Upper lobe of left lung (tissue), 6 donors: ENCODE measurements around the gene APOL2. TPM values are rescaled to one million over a fixed set of nuclear protein-coding genes. Genes with fewer than 3 reads are reported as not detected.

Source experiments
- ATAC-seq, 2 donors: fragments of 200-7000 bp; cut with Tn5 transposase; one replicate each; pipeline ENCODE4 v1.9.1; 2022; ENCODE audit warnings: mild to moderate bottlenecking in 2 of 2, moderate library complexity in 2 of 2; ENCODE audit not compliant: low FRiP score in 2 of 2
- DNase-seq, 2 donors: peaks; one replicate each; pipeline ENCODE4 v3.0.0-alpha.2; 2019 to 2020
- H3K27ac ChIP-seq, 4 donors: fragments of 200-600 bp; sonication (generic); one replicate each; pipeline ENCODE4 v1.5.1; 2016 to 2019
- H3K27me3 ChIP-seq, 4 donors: fragments of 200-600 bp; sonication (generic); one replicate each; pipeline ENCODE4 v1.5.1; 2017 to 2019
- H3K36me3 ChIP-seq, 4 donors: fragments of 200-600 bp; sonication (generic); one replicate each; pipeline ENCODE4 v1.5.1; 2016 to 2019
- H3K4me1 ChIP-seq, 4 donors: fragments of 200-600 bp; sonication (generic); one replicate each; pipeline ENCODE4 v1.5.1; 2018 to 2019
- H3K4me3 ChIP-seq, 4 donors: fragments of 200-600 bp; sonication (generic); one replicate each; pipeline ENCODE4 v1.5.1; 2017 to 2019; ENCODE audit warnings: mild to moderate bottlenecking in 2 of 4, moderate library complexity in 1 of 4
- H3K9me3 ChIP-seq, 4 donors: fragments of 200-600 bp; sonication (generic); one replicate each; pipeline ENCODE4 v1.5.1; 2018 to 2019
- CTCF ChIP-seq, 6 experiments: fragments of 450-650 bp in 4 of 6; fragments of 200-600 bp in 2 of 6; sonication (generic) in 2 of 6; IDR thresholded peaks; one replicate each; pipeline ENCODE4 v1.5.1; 2016 to 2019; ENCODE audit warnings: antibody characterized with exemption in 6 of 6
- EP300 ChIP-seq, 4 donors: sonication (generic); formaldehyde crosslinking; IDR thresholded peaks; one replicate each; pipeline ENCODE4 v1.5.1; 2017; ENCODE audit warnings: antibody characterized with exemption in 4 of 4, control low read depth in 2 of 4
- POLR2A ChIP-seq, 4 donors: fragments of 450-650 bp; IDR thresholded peaks; one replicate each; pipeline ENCODE4 v1.5.1; 2016 to 2017; ENCODE audit warnings: antibody characterized with exemption in 4 of 4, mild to moderate bottlenecking in 2 of 4
- POLR2AphosphoS5 ChIP-seq, 2 donors: sonication (generic); formaldehyde crosslinking; IDR thresholded peaks; one replicate each; pipeline ENCODE4 v1.5.1; 2017; ENCODE audit warnings: antibody characterized with exemption in 2 of 2
- WGBS, 2 donors: methylation state at CpG; one replicate each; pipeline ENCODE4 v1.1.5; 2017 to 2018; 5-methylcytosine and 5-hydroxymethylcytosine counted together
- small RNA-seq, 4 donors: library from RNA; depleted of rRNA; stranded (forward); fragments of <200 nt; gene quantifications; one replicate each; pipeline ENCODE3, GENCODE V24; 2016
- total RNA-seq, 6 donors: library from RNA; depleted of rRNA in 4 of 6; stranded (reverse); fragments of >200 nt in 4 of 6; gene quantifications; one replicate each; pipeline versions ENCODE4 v1.1.0 to v1.2.1, GENCODE V29; 2016 to 2021
- donor health status: DM: no; HTN: no; CAD: no; lungs with moderate emphysema.
- donor health status: DM: no; HTN: yes; CAD: no; lungs with severe emphysema.

APOL2 gene
- total RNA-seq, 6 donors from 2014 or later, result 32.8 to 76.5 (median 52.6) TPM

GRCh38 chr22:36180038-36180880 lies 59.1 kb downstream of the APOL2 start:
- TF ChIP-seq CTCF (IDR thresholded peaks at IDR 0.05), result peak; percentile 84 to 92 (median 90)
- no peak for TF ChIP-seq POLR2A (IDR thresholded peaks at IDR 0.05)
- peak; percentile 93 to 94 for ATAC-seq
- 50 to 68% methylated on average over 8 to 22 of the region's 22 CpGs for WGBS, 2 donors

GRCh38 chr22:36177160-36177559 lies 62.2 kb downstream of the APOL2 start:
- no peaks in the 10 kb centered on the region for H3K27me3 ChIP-seq
- peaks cover 0 to 4% (median 2%) of the 10 kb centered on the region in 4 donors for H3K4me1 ChIP-seq
- no peak for TF ChIP-seq POLR2A (IDR thresholded peaks at IDR 0.05)
- TF ChIP-seq CTCF (IDR thresholded peaks at IDR 0.05), result no peak
- TF ChIP-seq EP300 (IDR thresholded peaks at IDR 0.05), result no peak
- TF ChIP-seq POLR2AphosphoS5 (IDR thresholded peaks at IDR 0.05), result no peak
- H3K9me3 ChIP-seq, result no peaks in the 10 kb centered on the region
- ATAC-seq (no peak), DNase-seq (no peak)
- H3K27ac ChIP-seq, result no peak overlapping the region
- H3K36me3 ChIP-seq, result no peaks in the 10 kb centered on the region
- WGBS, 2 donors, result 86 to 88% methylated on average over 3 of the region's 3 CpGs
- no peak overlapping the region for H3K4me3 ChIP-seq

More at GRCh38 chr22:36180038-36180880, 59.1 kb downstream of the APOL2 start:
- Histone ChIP-seq H3K4me3 (no peak overlapping the region), H3K36me3 (no peaks in the 10 kb centered on the region), H3K27me3 (no peaks in the 10 kb centered on the region), H3K9me3 (no peaks in the 10 kb centered on the region), H3K4me1 (peaks cover 0 to 9% (median 2%) of the 10 kb centered on the region in 4 donors), H3K27ac (peak overlapping the region in 2 of 4 donors; percentile 38 to 47)
- DNase-seq, result peak in 1 of 2 donors; percentile 89

Small RNA genes lying within 50 kb of the gene (small RNA-seq; reads per million reads assigned to genes)
- gene MIR6819, result 0 to 0.20 (median 0.06) reads per million in 4 donors

Other genes starting within 250 kb of the APOL2 start
- gene RBFOX2, start 210.7 kb downstream of the APOL2 start, total RNA-seq, result 10 to 100 TPM; 47.8 to 86.4 (median 54.5) TPM
- gene APOL3, start 78.8 kb downstream of the APOL2 start, total RNA-seq, result 10 to 100 TPM; 40.4 to 88.0 (median 54.5) TPM
- 10 to 100 TPM in 3 of 6 donors, 1 to 10 TPM in 3; 5.4 to 24.7 (median 10.2) TPM for gene APOL4, start 37.7 kb downstream of the APOL2 start, total RNA-seq
- 10 to 100 TPM; 31.9 to 90.5 (median 52.0) TPM for gene APOL1, start 13.6 kb upstream of the APOL2 start, total RNA-seq
- gene MYH9, start 148.4 kb upstream of the APOL2 start, total RNA-seq, result 100 to 1,000 TPM; 486 to 925 (median 599) TPM
- 10 to 100 TPM; 30.4 to 69.5 (median 53.6) TPM for gene TXN2, start 242.1 kb upstream of the APOL2 start, total RNA-seq